Measurements from ENCODE around the gene SULT1C3. TPM values are rescaled to one million over a fixed set of nuclear protein-coding genes. Genes with fewer than 3 reads are reported as not detected.

SULT1C3 gene
- total and polyA plus RNA-seq, 2 of the 4 experiments (the other 2 are of a cell fraction), result not detected

- Histone ChIP-seq H3K56ac (ENCODE audit: extremely low read depth, insufficient read depth, low read length) (no peak overlapping the region), H2BK120ac (ENCODE audit: low read depth, low read length) (no peak overlapping the region), H3K9me3 (ENCODE audit: control insufficient read depth, insufficient read depth, low read length) (no peaks in the 10 kb centered on the region), H2BK5ac (ENCODE audit: low read depth, low read length, poor library complexity, severe bottlenecking) (no peak overlapping the region), H2BK15ac (ENCODE audit: low read depth, low read length) (no peak overlapping the region), H3K36me3 (ENCODE audit: control insufficient read depth, insufficient read depth, low read length) (no peaks in the 10 kb centered on the region), H3K4me3 (ENCODE audit: insufficient read depth, low read depth, low read length) (no peak overlapping the region), H3K9ac (ENCODE audit: low read depth, low read length) (no peak overlapping the region), H3K4ac (ENCODE audit: low read depth, low read length) (no peak overlapping the region), H3K79me1 (ENCODE audit: low read depth in 1 of 2, low read length in 2 of 2) (no peaks in the 10 kb centered on the region), H4K91ac (ENCODE audit: insufficient read depth, low read depth, low read length) (no peak overlapping the region), H2AK9ac (replicated peaks; ENCODE audit: low read depth, low read length, poor library complexity) (no peak overlapping the region), H3K9me1 (ENCODE audit: insufficient read depth, low read length) (no peaks in the 10 kb centered on the region), H2AFZ (replicated peaks; ENCODE audit: low read length, poor library complexity) (no peak overlapping the region), H2BK20ac (ENCODE audit: low read depth, low read length) (no peak overlapping the region), H3K27ac (ENCODE audit: insufficient read depth, low read length) (no peak overlapping the region), H3K14ac (replicated peaks; ENCODE audit: low read depth, low read length) (no peak overlapping the region), H3K18ac (ENCODE audit: low read depth, low read length) (no peak overlapping the region), H4K8ac (ENCODE audit: low read depth in 2 of 2, low read length in 2 of 2) (no peak overlapping the region), H4K5ac (ENCODE audit: low read depth, low read length) (no peak overlapping the region), H2AK5ac (ENCODE audit: low read depth, low read length) (no peak overlapping the region), H3K27me3 (ENCODE audit: control insufficient read depth, insufficient read depth, low read length) (peaks cover 14% of the 10 kb centered on the region), H3K4me1 (ENCODE audit: control insufficient read depth, insufficient read depth, low read length) (peaks cover under 1% of the 10 kb centered on the region; the same call in 1 of the 2 replicates), H3K4me2 (ENCODE audit: low read depth, low read length) (no peak overlapping the region), H3K23ac (ENCODE audit: low read depth, low read length) (no peak overlapping the region), H4K20me1 (ENCODE audit: insufficient read depth, low read length) (no peaks in the 10 kb centered on the region)
- DNase-seq (no peak), ATAC-seq (ENCODE audit: low read depth) (no peak)
- in situ Hi-C loops (cut with MboI; ENCODE audit: low sequenced_read_pairs), result no loop called here
- CTCF ChIA-PET, result no interaction called here
- TF ChIP-seq RCOR1 (IDR thresholded peaks at IDR 0.05; ENCODE audit: insufficient replicate concordance, low read length), result no peak
- TF ChIP-seq CEBPB (IDR thresholded peaks at IDR 0.05; ENCODE audit: low read depth, low read length), result no peak
- no peak for TF ChIP-seq NFE2L2 (IDR thresholded peaks at IDR 0.05; ENCODE audit: low read depth, low read length)
- TF ChIP-seq SMC3 (IDR thresholded peaks at IDR 0.05; ENCODE audit: low read depth, low read length), result no peak
- TF ChIP-seq MAFK (IDR thresholded peaks at IDR 0.05; ENCODE audit: low read depth, low read length), result no peak
- TF ChIP-seq CHD1 (IDR thresholded peaks at IDR 0.05; ENCODE audit: low read depth, low read length), result no peak
- no peak for TF ChIP-seq RAD21 (IDR thresholded peaks at IDR 0.05; ENCODE audit: low read length)
- TF ChIP-seq USF2 (IDR thresholded peaks at IDR 0.05; ENCODE audit: low read depth, low read length), result no peak
- no peak for TF ChIP-seq RFX5 (IDR thresholded peaks at IDR 0.05; ENCODE audit: low read depth, low read length)
- no peak for TF ChIP-seq BHLHE40 (IDR thresholded peaks at IDR 0.05; ENCODE audit: low read depth, low read length)
- no peak for TF ChIP-seq FOS (IDR thresholded peaks at IDR 0.05; ENCODE audit: low read depth, low read length)
- TF ChIP-seq MXI1 (IDR thresholded peaks at IDR 0.05; ENCODE audit: borderline replicate concordance, low read depth, low read length), result no peak
- TF ChIP-seq MAZ (IDR thresholded peaks at IDR 0.05; ENCODE audit: borderline replicate concordance, low read depth, low read length), result no peak
- no peak for TF ChIP-seq CTCF (conservative IDR thresholded peaks at IDR 0.05; ENCODE audit: low read depth, low read length)
- no peak for TF ChIP-seq ELK1 (IDR thresholded peaks at IDR 0.05; ENCODE audit: borderline replicate concordance, low read depth, low read length)
- dilution Hi-C loops (cut with HindIII; ENCODE audit: low sequenced_read_pairs, unreplicated experiment), result no loop called here
- WGBS, 2 experiments (ENCODE audit: extremely low coverage in 2 of 2, insufficient read length in 1 of 2), result no CpG with 5 or more reads among the region's 1 CpG
- intact Hi-C loops (cut with micrococcal nuclease), result no loop called here
- no TSS peak for BruUV-seq (replicated peaks)
- POLR2A ChIA-PET (ENCODE audit: unreplicated experiment), result no interaction called here
Observed at GRCh38 chr2:108262036-108262435, 22.3 kb downstream of the SULT1C3 start.

Data from IMR-90 (cell line).